Prostate gland (tissue), 2 donors: ENCODE results near the gene WWOX. TPM values are rescaled to one million over a fixed set of nuclear protein-coding genes. Genes with fewer than 3 reads are reported as not detected.

Source experiments
- DNase-seq: peaks from one replicate; pipeline ENCODE4 v3.0.0-alpha.2; 2019; ENCODE audit warnings: low spot score
- H3K27ac ChIP-seq, 2 donors: fragments of 200-600 bp; sonication (generic); 2 replicates each; pipeline ENCODE4 v1.5.1; 2017 to 2019
- H3K27me3 ChIP-seq: fragments of 200-600 bp; sonication (generic); replicated peaks from 2 replicates; pipeline ENCODE4 v1.5.1; 2019; ENCODE audit not compliant: insufficient read depth
- H3K36me3 ChIP-seq, 2 donors: fragments of 200-600 bp; sonication (generic); 1 replicate in 1 of 2; 2 replicates in 1 of 2; pipeline versions ENCODE4 v1.5.1 to v1.8.1; 2017 to 2019
- H3K4me1 ChIP-seq: fragments of 200-600 bp; sonication (generic); replicated peaks from 2 replicates; pipeline ENCODE4 v1.5.1; 2019
- H3K4me3 ChIP-seq, 2 donors: fragments of 200-600 bp; sonication (generic); 2 replicates each; pipeline ENCODE4 v1.5.1; 2017 to 2019
- H3K9me3 ChIP-seq: fragments of 200-600 bp; sonication (generic); 2 replicates; pipeline ENCODE4 v1.5.1; 2017
- POLR2A ChIP-seq: fragments of 450-650 bp; IDR thresholded peaks from one replicate; pipeline ENCODE4 v1.6.1; 2016; ENCODE audit warnings: antibody characterized with exemption, mild to moderate bottlenecking
- POLR2AphosphoS5 ChIP-seq: sonication (generic); formaldehyde crosslinking; IDR thresholded peaks from one replicate; pipeline ENCODE4 v1.6.1; 2017; ENCODE audit warnings: antibody characterized with exemption
- WGBS: methylation state at CpG from one replicate; pipeline ENCODE4 v1.1.5; 2018; 5-methylcytosine and 5-hydroxymethylcytosine counted together
- intact Hi-C: fragments of 100-400 bp; cut with DNase I; formaldehyde crosslinking; loops from one replicate; pipeline ENCODE4 v1.14.2; 2022
- total RNA-seq, 2 donors: library from RNA; depleted of rRNA; stranded (reverse); fragments of >200 nt; gene quantifications; one replicate each; pipeline ENCODE4 v1.1.0, GENCODE V29; 2016
- TF ChIP-seq, protein P1 (sequence below), 4 experiments: fragments of 200-600 bp in 2 of 4; fragments of 450-650 bp in 2 of 4; sonication (generic) in 2 of 4; IDR thresholded peaks; 1 replicate in 3 of 4; 2 replicates in 1 of 4; pipeline ENCODE4 v1.5.1; 2016 to 2019; ENCODE audit warnings: antibody characterized with exemption in 4 of 4, mild to moderate bottlenecking in 2 of 4, moderate library complexity in 2 of 4

The WWOX gene
- total RNA-seq, 2 donors from 2014 or later: 93.2 to 99.4 TPM

DNA sequence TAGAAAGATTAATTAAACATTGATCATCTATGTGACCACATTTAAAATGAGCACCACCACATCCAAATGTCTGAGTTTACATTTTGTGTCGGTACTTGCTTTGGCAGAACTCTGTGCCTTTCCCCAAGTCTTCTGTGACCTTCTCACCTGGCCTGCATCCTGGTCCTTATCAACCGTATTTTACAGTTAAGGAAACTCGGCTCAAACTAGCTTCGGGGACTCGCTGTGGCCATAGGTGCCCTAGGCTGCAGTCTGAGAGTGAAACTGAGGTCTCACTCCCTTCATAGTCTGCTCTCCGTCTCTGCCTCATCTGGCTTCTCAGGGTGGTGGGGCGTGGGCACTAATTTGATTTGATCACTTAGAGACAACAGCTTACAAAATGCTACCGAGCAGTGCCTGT is 555.5 kb downstream of the WWOX start:
- H3K4me1 ChIP-seq: no peaks in the 10 kb centered on the region
- H3K27ac ChIP-seq: no peak overlapping the region
- WGBS: 79% methylated on average over 8 of the region's 8 CpGs
- TF ChIP-seq, protein P1, sequence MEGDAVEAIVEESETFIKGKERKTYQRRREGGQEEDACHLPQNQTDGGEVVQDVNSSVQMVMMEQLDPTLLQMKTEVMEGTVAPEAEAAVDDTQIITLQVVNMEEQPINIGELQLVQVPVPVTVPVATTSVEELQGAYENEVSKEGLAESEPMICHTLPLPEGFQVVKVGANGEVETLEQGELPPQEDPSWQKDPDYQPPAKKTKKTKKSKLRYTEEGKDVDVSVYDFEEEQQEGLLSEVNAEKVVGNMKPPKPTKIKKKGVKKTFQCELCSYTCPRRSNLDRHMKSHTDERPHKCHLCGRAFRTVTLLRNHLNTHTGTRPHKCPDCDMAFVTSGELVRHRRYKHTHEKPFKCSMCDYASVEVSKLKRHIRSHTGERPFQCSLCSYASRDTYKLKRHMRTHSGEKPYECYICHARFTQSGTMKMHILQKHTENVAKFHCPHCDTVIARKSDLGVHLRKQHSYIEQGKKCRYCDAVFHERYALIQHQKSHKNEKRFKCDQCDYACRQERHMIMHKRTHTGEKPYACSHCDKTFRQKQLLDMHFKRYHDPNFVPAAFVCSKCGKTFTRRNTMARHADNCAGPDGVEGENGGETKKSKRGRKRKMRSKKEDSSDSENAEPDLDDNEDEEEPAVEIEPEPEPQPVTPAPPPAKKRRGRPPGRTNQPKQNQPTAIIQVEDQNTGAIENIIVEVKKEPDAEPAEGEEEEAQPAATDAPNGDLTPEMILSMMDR (IDR thresholded peaks at IDR 0.05): no peak
- TF ChIP-seq POLR2AphosphoS5: no peak
- TF ChIP-seq POLR2A: no peak
- intact Hi-C loops: no loop called here
- no peak for DNase-seq
- no peaks in the 10 kb centered on the region for H3K27me3 ChIP-seq
- no peaks in the 10 kb centered on the region for H3K9me3 ChIP-seq
- H3K4me3 ChIP-seq: no peak overlapping the region
- no peaks in the 10 kb centered on the region for H3K36me3 ChIP-seq

DNA sequence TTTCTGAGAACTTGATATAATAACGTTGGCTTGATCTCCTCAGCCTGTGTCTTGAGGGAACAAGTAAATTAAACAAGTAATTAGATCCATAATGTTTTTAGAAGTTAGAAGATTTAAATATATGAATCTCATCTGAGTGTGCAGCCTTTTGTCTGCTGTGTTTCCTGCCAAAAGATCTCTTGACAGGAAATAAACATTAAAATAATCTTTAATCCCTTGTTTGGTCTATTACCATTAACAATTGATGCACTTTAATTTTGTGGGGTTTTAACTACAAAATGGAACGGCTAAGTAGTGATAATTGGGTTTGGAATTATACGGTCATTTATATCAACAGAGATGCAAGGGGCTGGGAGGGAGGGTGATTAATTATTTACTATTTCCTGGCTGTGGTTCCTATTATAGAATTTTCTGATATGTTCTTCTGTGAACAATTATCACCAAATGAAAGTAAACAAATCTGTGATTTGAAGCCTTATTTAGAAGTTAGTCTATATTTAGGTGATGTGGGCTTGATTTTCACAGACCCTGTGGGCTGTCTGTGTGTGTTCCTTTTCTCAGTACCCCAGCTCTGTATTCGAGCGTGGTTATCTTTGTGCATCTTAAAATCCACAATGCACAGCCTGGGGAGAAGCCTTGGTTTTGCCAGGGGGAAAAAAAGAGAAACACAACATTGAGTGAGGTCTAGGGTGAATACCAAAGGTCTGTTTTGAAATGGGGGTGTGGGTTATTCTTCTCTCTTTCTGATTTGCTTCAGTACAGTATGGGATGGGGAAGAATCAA is 556.1 kb downstream of the WWOX start:
- no peak overlapping the region for H3K27ac ChIP-seq
- TF ChIP-seq POLR2A (no peak), POLR2AphosphoS5 (no peak)
- TF ChIP-seq, protein P1 (IDR thresholded peaks at IDR 0.05): no peak
- intact Hi-C loops: no loop called here
- WGBS: 33% methylated on average over 5 of the region's 5 CpGs
- DNase-seq: no peak
- H3K4me3 ChIP-seq: no peak overlapping the region
- no peaks in the 10 kb centered on the region for H3K9me3 ChIP-seq
- no peaks in the 10 kb centered on the region for H3K4me1 ChIP-seq
- H3K36me3 ChIP-seq: no peaks in the 10 kb centered on the region
- H3K27me3 ChIP-seq: no peaks in the 10 kb centered on the region

DNA sequence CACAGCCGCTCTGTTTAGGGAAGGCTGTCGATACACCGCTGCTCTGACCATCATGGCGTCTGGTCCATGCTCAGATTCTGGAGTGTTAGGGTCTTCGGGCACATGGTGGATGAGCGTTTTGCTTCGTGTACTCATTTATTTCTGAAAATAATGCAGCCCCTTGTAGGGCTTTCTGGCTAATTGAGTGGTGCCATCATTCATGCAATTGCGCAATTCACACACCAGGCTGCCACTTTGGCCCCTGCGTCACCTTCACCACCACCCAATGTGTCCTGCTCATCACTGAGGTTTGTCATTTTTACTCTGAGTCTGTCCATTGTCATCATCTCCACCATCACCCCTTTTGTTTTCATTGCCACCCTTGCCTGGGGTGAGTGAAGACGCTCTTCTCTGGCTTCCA is 557.4 kb downstream of the WWOX start:
- Histone ChIP-seq H3K4me1 (no peaks in the 10 kb centered on the region), H3K4me3 (no peak overlapping the region), H3K27ac (no peak overlapping the region), H3K27me3 (no peaks in the 10 kb centered on the region), H3K9me3 (no peaks in the 10 kb centered on the region), H3K36me3 (no peaks in the 10 kb centered on the region)
- intact Hi-C loops: no loop called here
- TF ChIP-seq POLR2A (no peak), POLR2AphosphoS5 (no peak)
- TF ChIP-seq, protein P1 (IDR thresholded peaks at IDR 0.05): no peak
- no peak for DNase-seq
- WGBS: 87% methylated on average over 10 of the region's 10 CpGs

DNA sequence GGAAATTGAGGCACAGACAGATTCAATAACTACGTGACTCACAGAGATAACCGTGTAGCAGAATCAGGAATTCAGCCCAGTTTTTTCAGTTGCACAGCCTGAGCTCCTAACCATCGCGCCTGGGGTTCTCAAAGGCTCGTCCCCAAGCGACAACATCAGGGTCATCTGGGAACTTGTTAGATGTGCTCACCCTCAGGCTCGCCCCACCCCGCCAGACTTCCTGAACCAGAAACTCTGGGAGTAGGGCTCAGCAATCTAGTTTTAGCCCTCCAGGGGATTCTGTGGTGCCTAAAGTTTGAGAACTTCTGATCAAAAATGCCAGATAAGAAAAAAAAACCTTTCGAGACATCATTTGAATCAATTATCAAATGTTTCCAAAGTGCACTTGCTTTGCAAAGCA is 559.8 kb downstream of the WWOX start:
- H3K27me3 ChIP-seq: no peaks in the 10 kb centered on the region
- 77% methylated on average over 9 of the region's 9 CpGs for WGBS
- TF ChIP-seq POLR2AphosphoS5: no peak
- TF ChIP-seq, protein P1 (IDR thresholded peaks at IDR 0.05): no peak
- TF ChIP-seq POLR2A: no peak
- no peaks in the 10 kb centered on the region for H3K36me3 ChIP-seq
- intact Hi-C loops: no loop called here
- H3K4me1 ChIP-seq: no peaks in the 10 kb centered on the region
- H3K27ac ChIP-seq: no peak overlapping the region
- no peak for DNase-seq
- no peak overlapping the region for H3K4me3 ChIP-seq
- no peaks in the 10 kb centered on the region for H3K9me3 ChIP-seq

DNA sequence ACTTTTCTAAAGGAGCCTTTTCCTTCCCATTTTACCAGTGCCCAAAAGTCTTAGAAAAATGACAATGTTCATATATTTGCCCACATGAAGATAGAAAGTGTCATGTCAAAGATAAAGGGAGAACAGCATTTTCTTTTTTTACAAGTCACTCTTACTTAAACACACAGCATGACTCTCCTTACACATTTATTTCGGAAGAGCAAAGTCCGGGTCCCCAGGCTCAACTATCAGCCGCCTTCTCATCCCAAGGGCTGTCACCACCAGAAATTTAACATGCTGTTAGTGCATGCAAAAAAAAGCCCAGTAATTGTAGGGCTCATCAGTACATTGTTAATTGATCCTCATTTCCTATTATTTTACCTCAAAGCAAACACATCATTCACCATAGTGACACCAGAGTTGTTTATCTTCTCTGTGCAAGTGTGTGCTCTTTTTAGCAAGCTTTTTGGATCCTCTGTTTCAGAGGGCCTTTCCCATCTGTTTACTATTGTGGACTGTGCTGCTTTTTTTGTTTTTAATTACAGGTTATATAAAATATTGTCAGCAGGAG is 560.3 kb downstream of the WWOX start:
- no peak for TF ChIP-seq POLR2AphosphoS5
- TF ChIP-seq, protein P1 (IDR thresholded peaks at IDR 0.05): no peak
- TF ChIP-seq POLR2A: no peak

More for the DNA sequence above, 560.3 kb downstream of the WWOX start:
- Histone ChIP-seq H3K4me1 (no peaks in the 10 kb centered on the region), H3K36me3 (no peaks in the 10 kb centered on the region), H3K9me3 (no peaks in the 10 kb centered on the region), H3K27me3 (no peaks in the 10 kb centered on the region), H3K4me3 (no peak overlapping the region), H3K27ac (no peak overlapping the region)
- intact Hi-C loops: no loop called here
- WGBS: 55% methylated on average over 3 of the region's 3 CpGs
- no peak for DNase-seq
